ENCODE results near the gene TNNT1.

DNA sequence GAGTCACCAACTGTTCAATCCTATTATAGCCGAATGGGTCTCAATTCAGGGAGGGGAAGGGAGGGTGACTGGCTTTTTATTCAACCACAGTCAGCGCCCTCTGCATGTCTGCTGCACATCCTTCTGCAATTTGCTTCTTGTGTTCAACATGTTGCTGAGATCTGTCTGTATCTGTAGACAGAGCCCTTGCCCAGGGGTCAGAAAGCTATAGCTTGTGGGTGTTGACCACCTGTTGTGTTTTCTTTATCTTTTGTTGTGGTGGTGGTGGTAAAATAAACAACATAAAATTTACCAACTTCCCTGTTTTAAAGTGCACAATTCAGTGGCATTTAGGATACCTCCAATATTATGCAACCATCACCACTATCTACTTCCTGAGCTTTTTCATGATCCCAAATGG, 43.8 kb downstream of the TNNT1 start:
- TF ChIP-seq ZC3H10 (CRISPR knock-in tag; IDR thresholded peaks at IDR 0.05): no peak
- TF ChIP-seq, protein P1, sequence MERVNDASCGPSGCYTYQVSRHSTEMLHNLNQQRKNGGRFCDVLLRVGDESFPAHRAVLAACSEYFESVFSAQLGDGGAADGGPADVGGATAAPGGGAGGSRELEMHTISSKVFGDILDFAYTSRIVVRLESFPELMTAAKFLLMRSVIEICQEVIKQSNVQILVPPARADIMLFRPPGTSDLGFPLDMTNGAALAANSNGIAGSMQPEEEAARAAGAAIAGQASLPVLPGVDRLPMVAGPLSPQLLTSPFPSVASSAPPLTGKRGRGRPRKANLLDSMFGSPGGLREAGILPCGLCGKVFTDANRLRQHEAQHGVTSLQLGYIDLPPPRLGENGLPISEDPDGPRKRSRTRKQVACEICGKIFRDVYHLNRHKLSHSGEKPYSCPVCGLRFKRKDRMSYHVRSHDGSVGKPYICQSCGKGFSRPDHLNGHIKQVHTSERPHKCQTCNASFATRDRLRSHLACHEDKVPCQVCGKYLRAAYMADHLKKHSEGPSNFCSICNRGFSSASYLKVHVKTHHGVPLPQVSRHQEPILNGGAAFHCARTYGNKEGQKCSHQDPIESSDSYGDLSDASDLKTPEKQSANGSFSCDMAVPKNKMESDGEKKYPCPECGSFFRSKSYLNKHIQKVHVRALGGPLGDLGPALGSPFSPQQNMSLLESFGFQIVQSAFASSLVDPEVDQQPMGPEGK (CRISPR knock-in tag; IDR thresholded peaks at IDR 0.05; ENCODE audit: borderline replicate concordance): no peak
- no peak for TF ChIP-seq GLIS3 (CRISPR knock-in tag; IDR thresholded peaks at IDR 0.05)
- TF ChIP-seq BACH2 (CRISPR knock-in tag; IDR thresholded peaks at IDR 0.05; ENCODE audit: borderline replicate concordance): no peak
- no peak for TF ChIP-seq ESRRG (CRISPR knock-in tag; IDR thresholded peaks at IDR 0.05)
- TF ChIP-seq SNAI2 (CRISPR knock-in tag; IDR thresholded peaks at IDR 0.05): no peak
- TF ChIP-seq PPARA (CRISPR knock-in tag; IDR thresholded peaks at IDR 0.05; ENCODE audit: borderline replicate concordance): no peak
- TF ChIP-seq, protein P2, sequence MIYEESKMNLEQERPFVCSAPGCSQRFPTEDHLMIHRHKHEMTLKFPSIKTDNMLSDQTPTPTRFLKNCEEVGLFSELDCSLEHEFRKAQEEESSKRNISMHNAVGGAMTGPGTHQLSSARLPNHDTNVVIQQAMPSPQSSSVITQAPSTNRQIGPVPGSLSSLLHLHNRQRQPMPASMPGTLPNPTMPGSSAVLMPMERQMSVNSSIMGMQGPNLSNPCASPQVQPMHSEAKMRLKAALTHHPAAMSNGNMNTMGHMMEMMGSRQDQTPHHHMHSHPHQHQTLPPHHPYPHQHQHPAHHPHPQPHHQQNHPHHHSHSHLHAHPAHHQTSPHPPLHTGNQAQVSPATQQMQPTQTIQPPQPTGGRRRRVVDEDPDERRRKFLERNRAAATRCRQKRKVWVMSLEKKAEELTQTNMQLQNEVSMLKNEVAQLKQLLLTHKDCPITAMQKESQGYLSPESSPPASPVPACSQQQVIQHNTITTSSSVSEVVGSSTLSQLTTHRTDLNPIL (CRISPR knock-in tag; IDR thresholded peaks at IDR 0.05; ENCODE audit: low read depth): no peak
- TF ChIP-seq ZFP3 (CRISPR knock-in tag; IDR thresholded peaks at IDR 0.05): no peak

Measured in SK-N-SH treated with all-trans-retinoic acid at 6 μM for 48 hours (cell line).